HCT116 (cell line): ENCODE measurements around the gene CALHM1. TPM values are rescaled to one million over a fixed set of nuclear protein-coding genes. Genes with fewer than 3 reads are reported as not detected.
"Not testable (repeated sequence)": the region's sequence is repeated elsewhere in the genome, so short reads cannot be mapped to it uniquely, and the experiment has no call there.

Experiments used
- ATAC-seq: fragments of 200-7000 bp; cut with Tn5 transposase; 2 replicates; pipeline ENCODE4 v1.9.1; 2020; ENCODE audit warnings: mild to moderate bottlenecking, moderate library complexity
- BruUV-seq: library from RNA; stranded (reverse); fragments of 400-500 nt; replicated peaks from 2 replicates; lab custom pipeline; 2021; lab: Mats Ljungman, UMichigan
- CTCF ChIA-PET: fragments of 300-600 bp; sonication (Branson Sonifier 250); formaldehyde crosslinking; loops from one replicate; lab custom pipeline; 2021; ENCODE audit warnings: antibody characterized with exemption; lab: Charles Lee
- POLR2A ChIA-PET: fragments of 300-600, 350-600 bp; sonication (Branson Sonifier 250); formaldehyde crosslinking; loops from one replicate; lab custom pipeline; 2021; ENCODE audit warnings: antibody characterized with exemption; lab: Charles Lee
- RAD21 ChIA-PET, 2 experiments: fragments of 300-600 bp; sonication (Branson Sonifier 250); formaldehyde crosslinking; loops; one replicate each; lab custom pipeline; 2023; ENCODE audit warnings: low total read pairs in 2 of 2; ENCODE audit not compliant: uncharacterized antibody in 2 of 2, unreplicated experiment in 2 of 2, low non-redundant PET in 1 of 2; lab: Charles Lee
- DNase-seq: peaks from one replicate; pipeline ENCODE4 v3.0.0-alpha.2; 2010; ENCODE audit warnings: low read depth, low spot score
- H2AFZ ChIP-seq: fragments of 200-600 bp; shearing (Covaris generic), sonication (generic); 2 replicates; pipeline ENCODE4 v1.6.1; 2017; ENCODE audit warnings: low read depth, mixed run types, mixed read lengths, antibody characterized with exemption, low read length; ENCODE audit not compliant: poor library complexity, severe bottlenecking
- H3K27ac ChIP-seq: 2 replicates; pipeline ENCODE4 v1.5.1; 2012; ENCODE audit warnings: low read depth, low read length
- H3K27me3 ChIP-seq: fragments of 200-600 bp; sonication (generic); 2 replicates; pipeline ENCODE4 v1.6.1; 2016; ENCODE audit warnings: mixed run types, low read length, mixed read lengths; ENCODE audit not compliant: insufficient read depth
- H3K36me3 ChIP-seq, 2 experiments: fragments of 200-500 bp in 1 of 2; fragments of 200-600 bp in 1 of 2; sonication (Bioruptor generic) in 1 of 2; sonication (generic) in 1 of 2; 2 replicates each; pipeline versions ENCODE4 v1.5.1 to v1.6.1; 2014 to 2016; ENCODE audit warnings: low read length in 2 of 2, inconsistent platforms in 1 of 2, mixed read lengths in 1 of 2, mixed run types in 1 of 2; ENCODE audit not compliant: insufficient read depth in 2 of 2, control insufficient read depth in 1 of 2
- H3K4me1 ChIP-seq, 2 experiments: fragments of 200-600 bp in 1 of 2; sonication (generic) in 1 of 2; 2 replicates each; pipeline versions ENCODE4 v1.5.1 to v1.6.1; 2012 to 2017; ENCODE audit warnings: low read length in 2 of 2, inconsistent platforms in 1 of 2, mild to moderate bottlenecking in 1 of 2, mixed read lengths in 1 of 2, mixed run types in 1 of 2, moderate library complexity in 1 of 2; ENCODE audit not compliant: insufficient read depth in 2 of 2, control insufficient read depth in 1 of 2
- H3K4me2 ChIP-seq: fragments of 200-600 bp; sonication (generic); 2 replicates; pipeline ENCODE4 v1.6.1; 2017; ENCODE audit warnings: mixed run types, low read length, mixed read lengths
- H3K4me3 ChIP-seq, 2 experiments: fragments of 200-600 bp in 1 of 2; sonication (generic) in 1 of 2; replicated peaks in 1 of 2; 2 replicates each; pipeline ENCODE4 v1.5.1; 2011 to 2016; ENCODE audit warnings: low read length in 2 of 2, control low read depth in 1 of 2, low read depth in 1 of 2, mild to moderate bottlenecking in 1 of 2, mixed read lengths in 1 of 2, mixed run types in 1 of 2
- H3K79me2 ChIP-seq: fragments of 200-600 bp; sonication (generic); 2 replicates; pipeline ENCODE4 v1.6.1; 2017; ENCODE audit warnings: mild to moderate bottlenecking, mixed run types, low read length, moderate library complexity, mixed read lengths; ENCODE audit not compliant: insufficient read depth
- H3K9ac ChIP-seq: fragments of 200-600 bp; sonication (generic); 2 replicates; pipeline ENCODE4 v1.6.1; 2016; ENCODE audit warnings: low read length, mixed read lengths
- H3K9me2 ChIP-seq: fragments of 200-600 bp; sonication (generic), shearing (Covaris generic); 2 replicates; pipeline ENCODE4 v1.6.1; 2017; ENCODE audit warnings: mixed run types, mild to moderate bottlenecking, moderate library complexity; ENCODE audit not compliant: insufficient read depth
- H3K9me3 ChIP-seq, 2 experiments: fragments of 200-500 bp in 1 of 2; fragments of 200-600 bp in 1 of 2; sonication (Bioruptor generic) in 1 of 2; sonication (generic) in 1 of 2; 2 replicates each; pipeline ENCODE4 v1.6.1; 2014 to 2017; ENCODE audit warnings: low read length in 2 of 2, mixed read lengths in 2 of 2, inconsistent platforms in 1 of 2, low read depth in 1 of 2, mild to moderate bottlenecking in 1 of 2, mixed run types in 1 of 2, moderate library complexity in 1 of 2; ENCODE audit not compliant: control insufficient read depth in 1 of 2, insufficient read depth in 1 of 2
- H4K20me1 ChIP-seq: fragments of 200-600 bp; sonication (generic), shearing (Covaris generic); 2 replicates; pipeline ENCODE4 v1.6.1; 2017; ENCODE audit warnings: mixed run types, mild to moderate bottlenecking, moderate library complexity; ENCODE audit not compliant: insufficient read depth
- ELF1 ChIP-seq: IDR thresholded peaks from 2 replicates; pipeline ENCODE4 v1.6.1; 2012; ENCODE audit warnings: low read depth, borderline replicate concordance
- POLR2AphosphoS5 ChIP-seq: IDR thresholded peaks from 2 replicates; pipeline ENCODE4 v1.6.1; 2011; ENCODE audit warnings: mild to moderate bottlenecking, low read depth, low read length, moderate library complexity
- RAD21 ChIP-seq: IDR thresholded peaks from 2 replicates; pipeline ENCODE4 v1.6.1; 2012; ENCODE audit warnings: low read depth, mild to moderate bottlenecking
- TCF7L2 ChIP-seq: IDR thresholded peaks from 2 replicates; pipeline ENCODE4 v1.7.0; 2011; ENCODE audit warnings: borderline replicate concordance, inconsistent platforms; ENCODE audit not compliant: insufficient read depth, insufficient read length; ENCODE audit errors: extremely low read depth
- ZFX ChIP-seq: fragments of 450-650 bp; IDR thresholded peaks from 2 replicates; pipeline ENCODE4 v1.6.1; 2017
- intact Hi-C: fragments of 100-400 bp; cut with micrococcal nuclease; formaldehyde crosslinking; loops from 2 replicates; pipeline ENCODE4 v1.10.0; 2022
- total RNA-seq: library from RNA; stranded (reverse); gene quantifications from one replicate; pipeline ENCODE4 v1.2.1, GENCODE V29; 2021; ENCODE audit not compliant: unreplicated experiment

The CALHM1 gene
- total RNA-seq, 1 experiment from 2014 or later = not detected

DNA sequence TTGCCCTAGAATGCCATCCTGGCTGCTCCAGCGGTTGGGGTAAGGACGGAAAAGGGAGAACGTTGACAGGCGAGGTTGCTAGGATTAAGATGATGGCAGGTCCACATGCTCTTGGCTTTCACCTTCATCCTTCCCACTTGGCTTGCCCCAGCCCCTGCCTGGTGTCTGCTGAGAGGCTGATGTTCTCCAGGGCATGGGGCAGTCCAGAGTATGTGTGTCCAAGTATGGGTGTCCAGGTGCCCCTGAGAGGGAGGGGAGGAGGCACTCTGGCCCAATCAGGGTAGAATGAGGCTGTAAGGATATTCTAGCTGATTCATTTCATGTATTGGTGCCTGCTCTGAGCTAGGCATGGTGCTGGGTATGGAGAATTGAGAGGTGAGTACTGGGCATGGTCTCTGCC is 47.4 kb upstream of the CALHM1 start:
- ATAC-seq = no peak
- Histone ChIP-seq H4K20me1 (no peaks in the 10 kb centered on the region), H2AFZ (no peak overlapping the region), H3K4me1 (peaks cover 11 to 19% of the 10 kb centered on the region in 2 experiments), H3K4me3 (no peak overlapping the region), H3K9me3 (no peaks in the 10 kb centered on the region), H3K36me3 (no peaks in the 10 kb centered on the region), H3K9ac (no peak overlapping the region), H3K4me2 (no peak overlapping the region), H3K27ac (no peak overlapping the region), H3K79me2 (no peaks in the 10 kb centered on the region), H3K27me3 (no peaks in the 10 kb centered on the region), H3K9me2 (no peaks in the 10 kb centered on the region)
- ChIA-PET RAD21 (no interaction called here), CTCF (interaction anchor here (1.5 kb wide), 1 partner anchor 21 kb away, joined by 5 read pairs; no protein-coding TSS in a partner anchor), POLR2A (no interaction called here)
- intact Hi-C loops = loop anchor here (2.0 kb wide), 2 partner anchors 59 to 87 kb away; no protein-coding TSS in a partner anchor
- no TSS peak for BruUV-seq
- DNase-seq = no peak
- TF ChIP-seq ZFX = no peak
- TF ChIP-seq POLR2AphosphoS5 = no peak
- no peak for TF ChIP-seq RAD21

DNA sequence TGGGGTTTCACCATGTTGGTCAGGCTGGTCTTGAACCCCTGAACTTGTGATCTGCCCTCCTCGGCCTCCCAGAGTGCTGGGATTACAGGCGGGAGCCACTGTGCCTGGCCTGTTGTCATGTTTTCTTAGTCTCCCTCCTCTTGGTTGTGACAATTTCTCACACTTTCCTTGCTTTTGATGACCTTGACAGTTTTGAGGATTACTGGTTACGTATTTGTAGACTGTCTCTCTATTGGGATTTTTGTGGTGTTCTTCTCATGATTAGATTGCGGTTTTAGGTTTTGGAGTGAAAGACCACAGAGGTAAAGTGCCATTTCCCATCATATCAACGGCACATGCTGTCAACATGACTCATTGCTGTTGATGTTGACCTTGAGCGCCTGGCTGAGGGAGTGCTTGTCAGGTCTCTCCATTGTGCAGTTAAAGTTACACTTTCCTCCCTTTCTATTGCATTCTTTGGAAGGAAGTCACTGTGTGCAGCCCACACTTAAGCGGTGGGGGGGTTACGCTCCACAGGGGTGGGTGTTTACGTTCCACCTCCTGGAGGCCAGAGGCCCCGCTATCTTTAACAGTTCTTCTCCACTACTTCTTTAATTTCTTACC is 45.6 kb upstream of the CALHM1 start:
- Histone ChIP-seq H3K9me2 (no peaks in the 10 kb centered on the region), H4K20me1 (no peaks in the 10 kb centered on the region)
- CTCF ChIA-PET = interaction anchor here (0.9 to 1.4 kb wide), 2 partner anchors 14 to 60 kb away, joined by 3 read pairs; no protein-coding TSS in a partner anchor
- peak; percentile 83 for ATAC-seq
- TF ChIP-seq ELF1 (no peak), POLR2AphosphoS5 (peak; percentile 29; the same call in 1 of the 2 replicates), TCF7L2 (peak; percentile 79)
- TF ChIP-seq, all 23 proteins: peak for 2
- POLR2A ChIA-PET = interaction anchor here (0.7 to 1.8 kb wide), 4 partner anchors 12 to 617 kb away, joined by 3 to 5 read pairs (median 4); no protein-coding TSS in a partner anchor
- intact Hi-C loops = no loop called here
- Histone ChIP-seq H2AFZ (peak overlapping the region; percentile 85), H3K4me1 (peaks cover 11 to 19% of the 10 kb centered on the region in 2 experiments), H3K4me2 (peak overlapping the region; percentile 57), H3K4me3 (no peak overlapping the region), H3K36me3 (no peaks in the 10 kb centered on the region), H3K79me2 (no peaks in the 10 kb centered on the region), H3K27ac (no peak overlapping the region), H3K27me3 (no peaks in the 10 kb centered on the region), H3K9ac (0 out of 2 replicates have a peak overlapping the region, but pooled peaks have one; percentile 15), H3K9me3 (no peaks in the 10 kb centered on the region)
- RAD21 ChIA-PET = no interaction called here
- DNase-seq = peak; percentile 61
- no TSS peak for BruUV-seq

- Histone ChIP-seq H3K4me2 (peak overlapping the region; percentile 57), H3K4me1 (peaks cover 11 to 19% of the 10 kb centered on the region in 2 experiments), H2AFZ (peak overlapping the region; percentile 85)
- intact Hi-C loops, H3K27me3 ChIP-seq, H3K36me3 ChIP-seq, BruUV-seq, RAD21 ChIA-PET, DNase-seq, H3K9me2 ChIP-seq, H3K9me3 ChIP-seq, ATAC-seq, H3K27ac ChIP-seq, H4K20me1 ChIP-seq, H3K4me3 ChIP-seq, H3K79me2 ChIP-seq, H3K9ac ChIP-seq: not testable (repeated sequence)
- POLR2A ChIA-PET = interaction anchor here (1.6 to 1.8 kb wide), 2 partner anchors 11 to 14 kb away, joined by 4 to 5 read pairs; no protein-coding TSS in a partner anchor
- CTCF ChIA-PET = interaction anchor here (1.4 kb wide), 2 partner anchors 17 to 61 kb away, joined by 3 to 5 read pairs; no protein-coding TSS in a partner anchor
Observed at GRCh38 chr10:103503777-103504176, 45.1 kb upstream of the CALHM1 start.
